Mucosa of descending colon (tissue), 3 donors: ENCODE measurements around the gene HPS3. TPM values are rescaled to one million over a fixed set of nuclear protein-coding genes. Genes with fewer than 3 reads are reported as not detected.

Experiments used
- ATAC-seq: fragments of 200-7000 bp; cut with Tn5 transposase; one replicate; pipeline ENCODE4 v1.9.1; 2020; ENCODE audit warnings: mild to moderate bottlenecking, moderate library complexity
- DNase-seq, 3 donors: peaks; one replicate each; pipeline ENCODE4 v3.0.0-alpha.2; 2020
- H3K36me3 ChIP-seq: fragments of 200-600 bp; one replicate; pipeline ENCODE4 v1.8.0; 2021; ENCODE audit warnings: low read depth, mild to moderate bottlenecking
- H3K4me1 ChIP-seq: fragments of 200-600 bp; one replicate; pipeline ENCODE4 v1.8.0; 2021; ENCODE audit warnings: low read depth, mild to moderate bottlenecking
- H3K4me3 ChIP-seq: fragments of 200-600 bp; one replicate; pipeline ENCODE4 v1.8.0; 2021; ENCODE audit warnings: mild to moderate bottlenecking
- H3K9me3 ChIP-seq: fragments of 200-600 bp; one replicate; pipeline ENCODE4 v1.8.0; 2021; ENCODE audit warnings: mild to moderate bottlenecking
- intact Hi-C, 2 donors: fragments of 100-400 bp; cut with DNase I in 1 of 2; cut with micrococcal nuclease in 1 of 2; formaldehyde crosslinking; loops; one replicate each; pipeline versions ENCODE4 v1.11.0 to v1.11.1; 2022; cut with DNase I, micrococcal nuclease
- total RNA-seq, 3 donors: library from RNA; stranded (reverse); fragmentation: NEBNext Ultra II Directional in 2 of 3; extraction: Animal tissue kit (Norgen Biotek cat#: 25700) in 2 of 3; gene quantifications; one replicate each; pipeline versions ENCODE4 v1.2.1 to v1.2.4, GENCODE V29; 2021 to 2023
- TF ChIP-seq, protein P1 (sequence below): fragments of 200-600 bp; IDR thresholded peaks from one replicate; pipeline ENCODE4 v1.8.0; 2022; ENCODE audit warnings: antibody characterized with exemption, mild to moderate bottlenecking
- donor health status: DM: no; HTN: no; CAD: no; lungs with moderate emphysema.
- donor health status: DM: no; HTN: no; CAD: no.
- donor health status: DM: no; HTN: yes; CAD: no.

HPS3 gene
- total RNA-seq, 3 donors from 2014 or later: 14.5 to 24.2 (median 20.2) TPM

- no peaks in the 10 kb centered on the region for H3K4me1 ChIP-seq
- H3K4me3 ChIP-seq: no peak overlapping the region
- H3K9me3 ChIP-seq: no peaks in the 10 kb centered on the region
- intact Hi-C loops: no loop called here
- H3K36me3 ChIP-seq: no peaks in the 10 kb centered on the region
- no peak for ATAC-seq
- TF ChIP-seq, protein P1, sequence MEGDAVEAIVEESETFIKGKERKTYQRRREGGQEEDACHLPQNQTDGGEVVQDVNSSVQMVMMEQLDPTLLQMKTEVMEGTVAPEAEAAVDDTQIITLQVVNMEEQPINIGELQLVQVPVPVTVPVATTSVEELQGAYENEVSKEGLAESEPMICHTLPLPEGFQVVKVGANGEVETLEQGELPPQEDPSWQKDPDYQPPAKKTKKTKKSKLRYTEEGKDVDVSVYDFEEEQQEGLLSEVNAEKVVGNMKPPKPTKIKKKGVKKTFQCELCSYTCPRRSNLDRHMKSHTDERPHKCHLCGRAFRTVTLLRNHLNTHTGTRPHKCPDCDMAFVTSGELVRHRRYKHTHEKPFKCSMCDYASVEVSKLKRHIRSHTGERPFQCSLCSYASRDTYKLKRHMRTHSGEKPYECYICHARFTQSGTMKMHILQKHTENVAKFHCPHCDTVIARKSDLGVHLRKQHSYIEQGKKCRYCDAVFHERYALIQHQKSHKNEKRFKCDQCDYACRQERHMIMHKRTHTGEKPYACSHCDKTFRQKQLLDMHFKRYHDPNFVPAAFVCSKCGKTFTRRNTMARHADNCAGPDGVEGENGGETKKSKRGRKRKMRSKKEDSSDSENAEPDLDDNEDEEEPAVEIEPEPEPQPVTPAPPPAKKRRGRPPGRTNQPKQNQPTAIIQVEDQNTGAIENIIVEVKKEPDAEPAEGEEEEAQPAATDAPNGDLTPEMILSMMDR: no peak
- no peak for DNase-seq
Observed at GRCh38 chr3:149177122-149177521, 47.7 kb downstream of the HPS3 start.

DNA sequence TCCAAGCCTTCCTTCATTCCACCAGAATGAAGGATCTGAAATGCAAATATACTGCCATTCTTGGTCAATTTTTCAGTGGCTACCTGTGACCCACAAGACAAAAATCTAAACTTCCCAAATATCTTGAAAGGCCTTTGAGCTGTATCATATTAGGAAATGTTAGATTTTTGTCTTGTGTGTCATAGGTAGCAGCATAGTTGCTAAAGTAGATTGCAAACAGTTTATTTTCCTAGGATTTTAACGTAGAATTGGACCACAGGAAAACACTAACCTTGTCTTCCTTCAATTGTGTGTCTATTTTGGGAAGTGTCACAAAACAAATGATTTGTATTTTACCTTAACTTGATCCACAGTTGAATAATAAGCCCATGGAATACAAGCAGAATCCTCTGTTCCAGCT lies 49.8 kb downstream of the HPS3 start:
- H3K4me1 ChIP-seq: no peaks in the 10 kb centered on the region
- no peaks in the 10 kb centered on the region for H3K36me3 ChIP-seq
- ATAC-seq (no peak), DNase-seq (no peak)
- no peak overlapping the region for H3K4me3 ChIP-seq
- TF ChIP-seq, protein P1: no peak
- no peaks in the 10 kb centered on the region for H3K9me3 ChIP-seq
- intact Hi-C loops: no loop called here

GRCh38 chr3:149180057-149180573 lies 50.7 kb downstream of the HPS3 start:
- DNase-seq (peak in 1 of 3 donors; percentile 66), ATAC-seq (peak; percentile 78)
- TF ChIP-seq, protein P1: no peak
- intact Hi-C loops: no loop called here
- no peaks in the 10 kb centered on the region for H3K36me3 ChIP-seq
- no peak overlapping the region for H3K4me3 ChIP-seq
- H3K4me1 ChIP-seq: no peaks in the 10 kb centered on the region
- H3K9me3 ChIP-seq: no peaks in the 10 kb centered on the region

DNA sequence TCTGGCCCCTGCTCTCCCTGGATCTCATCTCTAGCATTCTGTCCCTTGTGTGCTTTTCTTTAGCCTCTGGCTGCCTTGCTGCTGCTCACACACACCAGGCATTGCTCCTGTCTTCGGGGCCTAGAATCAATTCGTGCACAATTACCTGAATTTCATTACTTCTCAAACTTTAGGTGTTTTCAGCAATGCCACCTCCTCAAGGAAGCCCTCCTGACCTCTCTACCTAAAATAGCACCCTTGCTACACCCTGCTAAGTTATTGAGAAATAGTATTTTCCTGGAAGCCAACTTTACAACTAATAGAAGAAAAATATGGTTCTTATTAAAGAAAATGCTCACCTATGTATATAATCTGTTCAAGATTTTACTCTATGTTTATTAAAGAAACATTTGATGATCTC lies 51.7 kb downstream of the HPS3 start:
- TF ChIP-seq, protein P1: no peak

DNA sequence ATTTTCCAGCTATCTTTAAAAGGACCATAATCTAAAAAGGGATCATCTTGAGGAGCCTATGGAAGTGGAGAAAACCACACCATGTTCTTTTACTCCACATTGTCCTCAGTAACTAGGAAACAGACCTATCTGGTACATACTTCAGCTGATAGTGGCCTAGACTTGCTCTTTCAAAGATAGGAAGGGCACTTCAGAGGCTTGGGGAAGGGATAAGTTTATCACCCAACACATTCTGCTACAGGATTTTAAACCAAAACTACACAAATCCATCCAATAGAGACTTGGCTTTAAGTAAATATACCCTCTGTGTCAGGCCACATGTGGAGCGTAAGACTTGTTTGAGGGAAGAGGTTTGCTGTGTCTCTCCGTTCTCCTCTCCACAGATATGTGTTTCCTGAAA lies 56.8 kb downstream of the HPS3 start:
- intact Hi-C loops: no loop called here
- Histone ChIP-seq H3K9me3 (no peaks in the 10 kb centered on the region), H3K4me1 (no peaks in the 10 kb centered on the region), H3K36me3 (no peaks in the 10 kb centered on the region), H3K4me3 (no peak overlapping the region)
- TF ChIP-seq, protein P1: no peak
- DNase-seq: no peak
- no peak for ATAC-seq

More for the DNA sequence above, 51.7 kb downstream of the HPS3 start:
- no peak for ATAC-seq
- H3K4me1 ChIP-seq: no peaks in the 10 kb centered on the region
- no peak overlapping the region for H3K4me3 ChIP-seq
- no peaks in the 10 kb centered on the region for H3K36me3 ChIP-seq
- H3K9me3 ChIP-seq: no peaks in the 10 kb centered on the region
- DNase-seq: no peak
- intact Hi-C loops: no loop called here

DNA sequence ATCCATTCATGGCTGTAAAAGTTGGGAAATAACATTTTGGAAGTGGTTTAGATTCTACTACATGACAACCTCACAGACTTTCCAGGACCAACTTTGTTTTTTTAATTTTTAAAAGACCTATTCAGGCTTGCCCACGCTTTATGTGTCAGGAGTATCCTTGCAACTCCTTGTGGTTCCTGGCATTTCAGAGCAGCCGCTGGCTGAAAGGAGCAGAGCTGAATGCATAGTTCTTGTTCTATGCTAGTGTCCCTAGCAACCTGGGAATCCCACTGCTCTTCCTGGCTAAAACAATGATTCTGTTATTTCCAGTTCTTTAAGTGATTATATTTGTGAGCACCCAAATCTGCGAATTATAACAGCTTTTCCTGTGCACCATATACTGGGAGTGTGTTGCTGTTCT lies 57.3 kb downstream of the HPS3 start:
- ATAC-seq: no peak

More for the DNA sequence above, 57.3 kb downstream of the HPS3 start:
- intact Hi-C loops: no loop called here
- Histone ChIP-seq H3K9me3 (no peaks in the 10 kb centered on the region), H3K4me3 (no peak overlapping the region), H3K36me3 (no peaks in the 10 kb centered on the region), H3K4me1 (no peaks in the 10 kb centered on the region)
- no peak for DNase-seq
- TF ChIP-seq, protein P1: no peak
